ENCODE results near the gene PDCD10. TPM values are rescaled to one million over a fixed set of nuclear protein-coding genes. Genes with fewer than 3 reads are reported as not detected.

The PDCD10 gene
- total RNA-seq, 3 donors from 2014 or later: 59.0 to 90.0 (median 79.7) TPM

- H3K9me3 ChIP-seq: peaks cover 13% of the 10 kb centered on the region
- no peaks in the 10 kb centered on the region for H3K36me3 ChIP-seq (ENCODE audit: low read depth)
- intact Hi-C loops (cut with DNase I, micrococcal nuclease): no loop called here
- no peak for ATAC-seq
- no peaks in the 10 kb centered on the region for H3K4me1 ChIP-seq (ENCODE audit: low read depth)
- TF ChIP-seq CTCF (IDR thresholded peaks at IDR 0.05): no peak
- no peak for DNase-seq
- no peak overlapping the region for H3K4me3 ChIP-seq
Measured at GRCh38 chr3:167673221-167673620, 61.5 kb downstream of the PDCD10 start.

GRCh38 chr3:167671878-167672427 is 62.7 kb downstream of the PDCD10 start:
- Histone ChIP-seq H3K9me3 (peaks cover 13% of the 10 kb centered on the region), H3K36me3 (ENCODE audit: low read depth) (no peaks in the 10 kb centered on the region), H3K4me1 (ENCODE audit: low read depth) (no peaks in the 10 kb centered on the region), H3K4me3 (no peak overlapping the region)
- no peak for DNase-seq
- ATAC-seq: no peak
- no peak for TF ChIP-seq CTCF (IDR thresholded peaks at IDR 0.05)
- intact Hi-C loops (cut with DNase I, micrococcal nuclease): no loop called here

- Histone ChIP-seq H3K4me1 (ENCODE audit: low read depth) (no peaks in the 10 kb centered on the region), H3K4me3 (no peak overlapping the region), H3K36me3 (ENCODE audit: low read depth) (no peaks in the 10 kb centered on the region), H3K9me3 (no peaks in the 10 kb centered on the region)
- intact Hi-C loops (cut with DNase I, micrococcal nuclease): no loop called here
- TF ChIP-seq CTCF (IDR thresholded peaks at IDR 0.05): no peak
- DNase-seq (no peak), ATAC-seq (no peak)
Measured at GRCh38 chr3:167669699-167670098, 65.0 kb downstream of the PDCD10 start.

- intact Hi-C loops (cut with DNase I, micrococcal nuclease): no loop called here
- H3K4me1 ChIP-seq (ENCODE audit: low read depth): no peaks in the 10 kb centered on the region
- no peak overlapping the region for H3K4me3 ChIP-seq
- no peaks in the 10 kb centered on the region for H3K36me3 ChIP-seq (ENCODE audit: low read depth)
- no peak for TF ChIP-seq CTCF (IDR thresholded peaks at IDR 0.05)
- H3K9me3 ChIP-seq: no peaks in the 10 kb centered on the region
- ATAC-seq (no peak), DNase-seq (no peak)
Measured at GRCh38 chr3:167668651-167669050, 66.0 kb downstream of the PDCD10 start.

- DNase-seq: no peak
- no peaks in the 10 kb centered on the region for H3K4me1 ChIP-seq (ENCODE audit: low read depth)
- H3K9me3 ChIP-seq: no peaks in the 10 kb centered on the region
- TF ChIP-seq CTCF (IDR thresholded peaks at IDR 0.05): no peak
- intact Hi-C loops (cut with DNase I, micrococcal nuclease): no loop called here
- ATAC-seq: no peak
- no peak overlapping the region for H3K4me3 ChIP-seq
- H3K36me3 ChIP-seq (ENCODE audit: low read depth): no peaks in the 10 kb centered on the region
Measured at GRCh38 chr3:167666563-167666962, 68.1 kb downstream of the PDCD10 start.

GRCh38 chr3:167662919-167663400 is 71.7 kb downstream of the PDCD10 start:
- intact Hi-C loops (cut with DNase I, micrococcal nuclease): no loop called here
- H3K36me3 ChIP-seq (ENCODE audit: low read depth): no peaks in the 10 kb centered on the region
- no peaks in the 10 kb centered on the region for H3K9me3 ChIP-seq
- no peaks in the 10 kb centered on the region for H3K4me1 ChIP-seq (ENCODE audit: low read depth)
- DNase-seq: no peak
- no peak for TF ChIP-seq CTCF (IDR thresholded peaks at IDR 0.05)
- H3K4me3 ChIP-seq: no peak overlapping the region
- ATAC-seq: no peak

Data from mucosa of descending colon (tissue), 3 donors.